ENCODE results near the gene JCAD.

DNA sequence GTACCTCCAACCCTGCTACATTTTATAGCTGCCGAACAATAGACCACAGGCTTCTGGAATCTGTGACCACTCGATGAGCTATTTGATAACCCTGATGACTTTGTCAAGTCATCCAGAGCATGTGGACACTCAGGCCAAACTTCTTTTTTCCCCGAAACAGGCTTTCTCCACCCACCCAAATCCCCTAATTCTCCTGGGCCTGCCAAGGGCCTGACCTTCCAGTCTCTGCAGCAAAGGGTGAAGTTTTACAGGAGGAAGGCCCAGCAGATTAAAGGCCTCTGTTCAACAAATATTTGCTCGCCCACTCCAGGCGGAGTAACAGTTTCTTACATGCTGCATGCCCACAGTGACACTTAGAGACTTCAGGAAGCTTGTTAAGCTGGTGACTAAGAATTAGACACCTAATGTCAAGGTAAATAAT, 2.0 kb downstream of the JCAD start:
- TF ChIP-seq, protein P1, sequence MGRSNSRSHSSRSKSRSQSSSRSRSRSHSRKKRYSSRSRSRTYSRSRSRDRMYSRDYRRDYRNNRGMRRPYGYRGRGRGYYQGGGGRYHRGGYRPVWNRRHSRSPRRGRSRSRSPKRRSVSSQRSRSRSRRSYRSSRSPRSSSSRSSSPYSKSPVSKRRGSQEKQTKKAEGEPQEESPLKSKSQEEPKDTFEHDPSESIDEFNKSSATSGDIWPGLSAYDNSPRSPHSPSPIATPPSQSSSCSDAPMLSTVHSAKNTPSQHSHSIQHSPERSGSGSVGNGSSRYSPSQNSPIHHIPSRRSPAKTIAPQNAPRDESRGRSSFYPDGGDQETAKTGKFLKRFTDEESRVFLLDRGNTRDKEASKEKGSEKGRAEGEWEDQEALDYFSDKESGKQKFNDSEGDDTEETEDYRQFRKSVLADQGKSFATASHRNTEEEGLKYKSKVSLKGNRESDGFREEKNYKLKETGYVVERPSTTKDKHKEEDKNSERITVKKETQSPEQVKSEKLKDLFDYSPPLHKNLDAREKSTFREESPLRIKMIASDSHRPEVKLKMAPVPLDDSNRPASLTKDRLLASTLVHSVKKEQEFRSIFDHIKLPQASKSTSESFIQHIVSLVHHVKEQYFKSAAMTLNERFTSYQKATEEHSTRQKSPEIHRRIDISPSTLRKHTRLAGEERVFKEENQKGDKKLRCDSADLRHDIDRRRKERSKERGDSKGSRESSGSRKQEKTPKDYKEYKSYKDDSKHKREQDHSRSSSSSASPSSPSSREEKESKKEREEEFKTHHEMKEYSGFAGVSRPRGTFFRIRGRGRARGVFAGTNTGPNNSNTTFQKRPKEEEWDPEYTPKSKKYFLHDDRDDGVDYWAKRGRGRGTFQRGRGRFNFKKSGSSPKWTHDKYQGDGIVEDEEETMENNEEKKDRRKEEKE (IDR thresholded peaks at IDR 0.05; ENCODE audit: borderline replicate concordance in 1 of 2, control insufficient read depth in 1 of 2, low read depth in 2 of 2, low read length in 1 of 2), result no peak
- TF ChIP-seq, protein P2, sequence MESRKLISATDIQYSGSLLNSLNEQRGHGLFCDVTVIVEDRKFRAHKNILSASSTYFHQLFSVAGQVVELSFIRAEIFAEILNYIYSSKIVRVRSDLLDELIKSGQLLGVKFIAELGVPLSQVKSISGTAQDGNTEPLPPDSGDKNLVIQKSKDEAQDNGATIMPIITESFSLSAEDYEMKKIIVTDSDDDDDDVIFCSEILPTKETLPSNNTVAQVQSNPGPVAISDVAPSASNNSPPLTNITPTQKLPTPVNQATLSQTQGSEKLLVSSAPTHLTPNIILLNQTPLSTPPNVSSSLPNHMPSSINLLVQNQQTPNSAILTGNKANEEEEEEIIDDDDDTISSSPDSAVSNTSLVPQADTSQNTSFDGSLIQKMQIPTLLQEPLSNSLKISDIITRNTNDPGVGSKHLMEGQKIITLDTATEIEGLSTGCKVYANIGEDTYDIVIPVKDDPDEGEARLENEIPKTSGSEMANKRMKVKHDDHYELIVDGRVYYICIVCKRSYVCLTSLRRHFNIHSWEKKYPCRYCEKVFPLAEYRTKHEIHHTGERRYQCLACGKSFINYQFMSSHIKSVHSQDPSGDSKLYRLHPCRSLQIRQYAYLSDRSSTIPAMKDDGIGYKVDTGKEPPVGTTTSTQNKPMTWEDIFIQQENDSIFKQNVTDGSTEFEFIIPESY (CRISPR knock-in tag; IDR thresholded peaks at IDR 0.05), result no peak
- TF ChIP-seq, protein P3, sequence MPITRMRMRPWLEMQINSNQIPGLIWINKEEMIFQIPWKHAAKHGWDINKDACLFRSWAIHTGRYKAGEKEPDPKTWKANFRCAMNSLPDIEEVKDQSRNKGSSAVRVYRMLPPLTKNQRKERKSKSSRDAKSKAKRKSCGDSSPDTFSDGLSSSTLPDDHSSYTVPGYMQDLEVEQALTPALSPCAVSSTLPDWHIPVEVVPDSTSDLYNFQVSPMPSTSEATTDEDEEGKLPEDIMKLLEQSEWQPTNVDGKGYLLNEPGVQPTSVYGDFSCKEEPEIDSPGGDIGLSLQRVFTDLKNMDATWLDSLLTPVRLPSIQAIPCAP (CRISPR knock-in tag; IDR thresholded peaks at IDR 0.05; ENCODE audit: borderline replicate concordance), result no peak
- no peak for TF ChIP-seq KDM4B (IDR thresholded peaks at IDR 0.05; ENCODE audit: borderline replicate concordance in 2 of 2, low read depth in 1 of 2)

All from K562 (cell line).